Mesodermal cell (in vitro differentiated cells): Measurements from ENCODE around the gene YIF1A.

Source experiments
- H3K27ac ChIP-seq: 2 replicates; pipeline ENCODE4 v1.7.0; 2013; ENCODE audit warnings: mild to moderate bottlenecking, low read depth, low read length, moderate library complexity; ENCODE audit not compliant: severe bottlenecking
- H3K36me3 ChIP-seq: 2 replicates; pipeline ENCODE4 v1.7.1; 2013; ENCODE audit warnings: mild to moderate bottlenecking, low read length, moderate library complexity; ENCODE audit not compliant: control insufficient read depth, insufficient read depth
- H3K4me1 ChIP-seq: one replicate; pipeline ENCODE4 v1.7.1; 2013; ENCODE audit warnings: mild to moderate bottlenecking, low read length; ENCODE audit not compliant: insufficient read depth, control insufficient read depth, poor library complexity, severe bottlenecking
- H3K4me3 ChIP-seq: 2 replicates; pipeline ENCODE4 v1.7.0; 2013; ENCODE audit warnings: low read length, control low read depth, mild to moderate bottlenecking; ENCODE audit not compliant: insufficient read depth, poor library complexity, severe bottlenecking; ENCODE audit errors: extremely low read depth
- H3K9me3 ChIP-seq: 2 replicates; pipeline ENCODE4 v1.7.1; 2013; ENCODE audit warnings: mild to moderate bottlenecking, low read length, moderate library complexity; ENCODE audit not compliant: control insufficient read depth
- WGBS, 2 experiments: methylation state at CpG; one replicate each; pipeline ENCODE4 v1.1.5; 2013; ENCODE audit warnings: missing lambda C conversion rate in 2 of 2; ENCODE audit not compliant: insufficient coverage in 2 of 2; 5-methylcytosine and 5-hydroxymethylcytosine counted together

The YIF1A gene

DNA sequence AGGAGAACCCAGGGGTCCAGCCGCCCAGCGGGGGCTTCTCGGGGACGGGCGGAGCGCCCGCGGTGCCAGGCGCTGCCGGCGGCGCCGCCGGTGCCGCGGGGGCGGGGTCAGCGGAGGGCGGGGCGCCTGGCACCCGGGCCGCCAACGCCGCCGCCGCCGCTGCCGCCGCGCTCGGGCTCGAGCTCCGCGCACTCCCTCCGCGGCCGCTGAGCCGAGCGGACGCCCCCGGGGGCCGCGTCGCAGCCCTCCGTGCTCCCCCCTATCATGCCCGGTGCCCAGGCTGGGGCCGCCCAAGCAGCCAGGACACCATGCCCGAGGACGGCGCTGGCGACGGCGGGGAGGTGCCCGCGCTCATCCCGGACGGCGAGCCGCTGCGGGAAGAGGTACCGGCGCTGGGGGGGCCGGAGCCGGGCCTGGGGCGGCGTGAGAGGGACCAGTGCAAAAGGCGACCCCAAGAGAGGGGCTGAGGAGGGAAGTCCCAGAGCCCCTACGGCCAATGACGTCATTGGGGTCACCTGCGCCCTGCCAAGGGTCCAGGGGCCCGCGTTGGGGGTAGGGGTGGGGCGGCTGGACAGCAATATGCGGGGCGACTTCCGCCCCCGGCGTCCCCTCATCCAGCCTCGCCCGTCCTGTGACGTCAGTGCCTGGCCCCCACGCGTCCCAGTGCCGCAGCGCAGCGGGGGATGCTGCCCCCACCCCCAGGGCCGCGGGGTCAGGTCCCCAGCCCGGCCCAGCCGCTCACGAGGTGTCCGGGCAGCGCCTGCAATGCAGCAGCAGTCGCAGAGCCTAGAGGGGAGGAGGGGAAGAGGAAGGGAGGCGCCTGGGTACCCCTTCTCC is 3.0 kb upstream of the YIF1A start, which contains the start of gene TMEM151A:
TMEM151A (plus strand) TSS at position 189 of the 837 bp plus-strand sequence; CDS start at position 309, 120 bp downstream.
- H3K27ac ChIP-seq, result no peak within 1 kb of the TSS
- peak within 1 kb of the TSS; percentile 18 for H3K4me3 ChIP-seq
- 2 to 3% methylated on average over 56 to 79 of the region's 95 CpGs for WGBS, 2 experiments
- H3K36me3 ChIP-seq, result peaks cover 1% of the 10 kb centered on the region
- peaks cover 13% of the 10 kb centered on the region for H3K4me1 ChIP-seq
- H3K9me3 ChIP-seq, result no peaks in the 10 kb centered on the region

DNA sequence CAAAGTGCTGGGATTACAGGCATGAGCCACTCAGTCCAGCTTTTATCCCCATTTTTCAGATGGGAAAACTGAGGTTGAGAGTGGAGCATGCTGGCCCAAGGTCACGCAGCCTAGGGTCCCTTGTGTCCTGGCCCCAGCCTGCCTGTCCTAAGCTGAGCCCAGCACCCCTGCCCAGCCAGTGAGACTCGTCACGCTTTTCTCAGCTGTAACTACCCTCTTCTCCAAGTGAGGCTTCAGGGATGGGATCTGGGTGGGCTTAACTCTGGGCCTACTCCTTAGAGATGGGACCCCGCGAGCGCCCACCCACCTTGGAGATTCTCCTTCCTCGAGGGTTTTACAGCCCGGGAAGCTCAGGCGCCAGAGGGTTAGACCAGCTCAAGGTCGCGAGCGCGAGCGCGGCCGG is 2.4 kb upstream of the YIF1A start:
- peaks cover 5% of the 10 kb centered on the region for H3K36me3 ChIP-seq
- peak overlapping the region; percentile 18 for H3K4me3 ChIP-seq
- no peaks in the 10 kb centered on the region for H3K9me3 ChIP-seq
- peaks cover 13% of the 10 kb centered on the region for H3K4me1 ChIP-seq
- 3 to 25% methylated on average over 7 to 15 of the region's 16 CpGs for WGBS, 2 experiments
- no peak overlapping the region for H3K27ac ChIP-seq

DNA sequence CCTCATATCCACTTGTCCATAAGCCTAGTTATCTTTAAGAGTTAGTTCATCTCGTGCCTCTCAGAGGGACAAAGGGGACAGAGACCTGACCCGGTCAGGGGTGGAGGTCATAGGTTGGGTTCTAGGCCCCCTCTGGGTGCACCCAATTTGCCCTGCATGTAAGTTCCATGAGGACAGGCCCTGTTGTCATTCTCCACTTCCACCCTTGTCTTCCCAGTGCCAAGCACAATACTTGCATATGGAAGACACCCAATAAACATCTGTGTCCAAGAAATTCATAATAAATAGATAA is 1.3 kb upstream of the YIF1A start:
- Histone ChIP-seq H3K4me3 (no peak overlapping the region), H3K4me1 (peaks cover 13% of the 10 kb centered on the region), H3K9me3 (no peaks in the 10 kb centered on the region), H3K27ac (no peak overlapping the region), H3K36me3 (peaks cover 9% of the 10 kb centered on the region)
- 76 to 100% methylated on average over 2 of the region's 2 CpGs for WGBS, 2 experiments

DNA sequence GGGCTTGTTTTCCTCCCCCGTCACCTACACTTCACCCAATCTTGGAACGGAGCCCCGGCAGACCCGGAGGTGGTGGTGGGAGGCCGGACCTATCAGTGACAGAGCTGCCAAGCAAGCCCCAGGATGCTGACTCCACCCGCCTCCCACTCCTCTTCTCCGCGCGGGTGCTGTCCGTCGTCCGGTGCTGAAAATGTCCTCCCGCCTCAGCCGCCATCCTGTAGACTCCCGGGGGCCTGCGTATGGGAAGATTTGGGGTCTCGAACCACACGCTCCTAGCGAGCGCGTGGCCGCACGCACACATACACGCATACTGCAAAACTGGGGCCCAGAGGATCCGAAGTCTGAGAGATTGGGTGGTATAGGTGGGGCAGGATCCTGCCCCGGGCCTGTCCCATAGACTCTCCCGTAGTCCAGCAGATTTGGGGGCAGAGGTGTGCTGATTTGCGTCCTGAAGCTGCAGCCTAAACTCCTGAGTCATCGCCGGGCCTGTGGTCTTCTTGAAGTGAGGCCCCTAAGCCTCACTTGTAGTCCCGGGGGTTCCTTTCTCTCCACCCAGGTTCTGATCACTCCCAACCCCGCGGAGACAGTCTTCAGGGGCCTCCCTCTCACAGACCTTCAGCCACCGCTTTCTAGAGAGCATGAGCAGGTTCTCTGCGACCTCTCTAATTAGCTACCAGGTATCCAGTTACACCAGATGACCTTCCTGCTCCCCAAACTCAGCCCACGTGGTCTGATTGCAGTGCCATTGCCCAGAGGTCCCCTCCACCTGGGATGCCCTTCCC is 796 bp upstream of the YIF1A start:
- Histone ChIP-seq H3K4me3 (peak overlapping the region; percentile 86), H3K27ac (peak overlapping the region; percentile 99), H3K4me1 (peaks cover 13% of the 10 kb centered on the region), H3K9me3 (no peaks in the 10 kb centered on the region), H3K36me3 (peaks cover 15% of the 10 kb centered on the region)
- 16 to 25% methylated on average over 16 to 27 of the region's 36 CpGs for WGBS, 2 experiments

DNA sequence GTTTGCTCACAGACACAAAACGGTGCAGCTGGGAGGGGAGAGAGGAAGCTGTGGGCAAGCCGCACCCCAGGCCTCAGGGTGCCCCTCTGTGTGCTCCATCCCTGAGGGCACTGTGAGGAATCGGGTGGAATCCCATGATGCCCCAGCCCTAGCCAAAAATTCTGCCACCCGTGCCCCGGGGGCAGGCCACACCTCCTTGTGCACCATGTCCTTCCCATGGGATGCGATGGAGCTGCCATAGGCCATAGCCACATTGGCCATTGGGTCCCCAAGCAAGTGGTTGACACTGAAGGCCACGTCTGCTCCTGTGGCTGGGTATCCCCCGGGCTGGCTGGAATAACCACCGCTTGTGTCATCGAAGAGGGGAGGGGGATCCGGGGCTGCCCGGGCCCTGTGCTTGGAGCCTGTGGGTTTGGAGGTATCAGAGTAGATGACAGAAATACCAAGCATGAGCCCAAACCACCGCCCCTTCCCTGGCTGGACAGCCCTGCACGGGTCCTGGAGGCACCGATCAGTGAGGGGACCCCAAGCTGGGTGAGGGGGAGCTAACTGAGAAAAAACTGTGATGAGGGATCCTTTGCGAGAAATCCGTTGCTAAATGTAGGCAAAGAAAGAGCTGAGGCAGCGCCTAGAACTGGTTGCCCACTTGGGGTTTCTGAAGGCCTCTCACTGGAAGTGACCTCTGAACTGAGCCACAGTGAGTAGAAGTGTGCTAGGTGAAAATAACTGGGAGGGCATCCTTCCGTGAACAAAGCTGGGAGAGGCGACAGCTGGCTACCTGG is 863 bp downstream of the YIF1A start:
- peak overlapping the region; percentile 86 for H3K4me3 ChIP-seq
- WGBS, 2 experiments, result 56 to 58% methylated on average over 14 to 15 of the region's 20 CpGs
- no peaks in the 10 kb centered on the region for H3K9me3 ChIP-seq
- peaks cover 13% of the 10 kb centered on the region for H3K4me1 ChIP-seq
- H3K36me3 ChIP-seq, result peaks cover 26% of the 10 kb centered on the region
- peak overlapping the region; percentile 99 for H3K27ac ChIP-seq

DNA sequence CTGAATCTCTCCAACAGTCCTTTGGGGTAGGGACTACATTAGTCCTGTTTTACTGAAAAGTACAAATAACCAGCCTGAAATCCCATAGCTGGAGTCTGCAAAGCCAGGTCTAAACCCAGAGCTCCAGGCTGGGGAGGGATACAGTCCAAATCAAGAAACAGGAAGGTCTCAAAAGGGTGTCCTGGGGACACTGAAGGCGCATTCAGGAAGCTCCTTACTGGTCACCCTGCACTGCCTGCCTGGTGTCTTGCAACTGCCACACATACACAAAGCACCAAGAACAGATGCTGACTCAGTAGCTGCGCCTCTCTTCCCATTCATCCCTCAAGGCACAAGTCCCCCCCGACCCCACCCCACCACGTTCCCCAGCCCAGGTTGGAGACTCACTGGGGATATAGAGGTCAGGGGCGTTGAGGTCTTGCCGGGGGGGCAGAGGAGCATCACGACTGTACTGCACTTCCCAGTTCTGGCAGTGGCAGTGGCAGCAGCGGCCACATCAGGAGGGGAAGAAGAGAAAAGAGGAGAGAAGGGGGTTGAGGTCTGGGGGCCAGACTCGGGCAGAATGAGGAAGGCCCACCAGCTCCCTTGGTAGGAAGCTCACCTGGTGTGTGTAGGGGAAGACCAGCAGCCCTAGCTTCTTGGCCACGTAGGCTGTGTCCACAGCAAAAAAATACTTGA is 1.6 kb downstream of the YIF1A start:
- Histone ChIP-seq H3K27ac (no peak overlapping the region), H3K4me3 (peak overlapping the region; percentile 86), H3K9me3 (no peaks in the 10 kb centered on the region), H3K36me3 (peaks cover 30% of the 10 kb centered on the region), H3K4me1 (peaks cover 16% of the 10 kb centered on the region)
- WGBS, 2 experiments, result 92 to 95% methylated on average over 6 to 7 of the region's 10 CpGs

DNA sequence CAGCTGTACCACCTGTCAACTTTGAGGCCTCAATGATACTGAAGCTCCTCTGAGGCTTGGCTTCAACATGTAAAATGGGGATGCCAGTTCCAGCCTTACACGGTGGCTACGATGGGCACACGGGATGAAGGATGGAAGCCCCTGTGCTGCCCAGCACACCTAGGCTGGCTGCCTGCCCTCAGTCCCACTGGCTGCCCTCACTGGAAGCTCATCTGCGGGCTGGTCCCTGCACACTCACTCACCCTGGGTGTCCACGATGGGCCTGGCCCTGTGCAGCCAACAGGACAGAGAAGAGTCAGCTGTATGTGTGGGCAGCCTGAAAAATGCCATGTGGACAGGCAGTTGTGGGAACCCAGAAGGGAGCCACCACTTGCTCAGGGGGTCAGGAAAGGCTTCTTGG is 2.2 kb downstream of the YIF1A start:
- WGBS, 2 experiments, result 96 to 100% methylated on average over 4 of the region's 5 CpGs
- Histone ChIP-seq H3K4me1 (peaks cover 19% of the 10 kb centered on the region), H3K36me3 (peaks cover 30% of the 10 kb centered on the region), H3K9me3 (no peaks in the 10 kb centered on the region), H3K4me3 (no peak overlapping the region), H3K27ac (no peak overlapping the region)

DNA sequence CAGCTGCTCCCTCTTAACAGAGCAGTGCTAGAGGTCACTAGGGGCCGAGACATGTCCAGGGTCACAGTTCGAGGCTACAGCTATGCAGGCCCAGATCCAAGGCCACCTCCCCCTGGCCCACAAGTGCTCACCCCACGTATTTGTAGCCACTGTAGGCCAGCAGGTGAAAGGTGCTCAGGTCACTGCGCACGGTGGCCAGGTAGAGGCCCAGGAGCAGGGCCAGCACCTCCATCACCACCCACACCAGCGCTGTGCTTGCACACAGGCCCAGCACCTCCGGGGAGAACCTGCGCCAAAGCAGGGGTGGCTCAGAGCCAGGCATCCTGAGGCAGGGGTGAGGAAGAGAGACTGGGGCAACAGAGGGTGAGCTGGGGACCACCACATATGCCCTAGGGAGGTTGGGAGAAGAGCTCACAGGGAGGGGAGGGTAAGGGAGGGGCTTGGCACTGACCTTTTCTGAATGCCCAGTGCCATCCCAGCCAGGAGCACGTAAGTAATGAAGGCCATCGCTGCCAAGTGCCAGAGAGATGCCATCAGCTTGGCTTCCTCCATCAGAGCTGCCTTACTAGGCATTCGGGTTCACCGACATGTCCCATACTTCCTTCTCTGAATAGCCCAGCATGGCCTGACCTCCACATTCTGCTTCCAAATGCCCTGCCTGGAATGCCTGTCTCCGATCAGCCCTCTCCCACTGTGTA is 3.5 kb downstream of the YIF1A start:
- Histone ChIP-seq H3K4me3 (no peak overlapping the region), H3K4me1 (peaks cover 32% of the 10 kb centered on the region), H3K27ac (no peak overlapping the region), H3K36me3 (peaks cover 30% of the 10 kb centered on the region), H3K9me3 (no peaks in the 10 kb centered on the region)
- WGBS, 2 experiments, result 93 to 94% methylated on average over 10 to 11 of the region's 13 CpGs

DNA sequence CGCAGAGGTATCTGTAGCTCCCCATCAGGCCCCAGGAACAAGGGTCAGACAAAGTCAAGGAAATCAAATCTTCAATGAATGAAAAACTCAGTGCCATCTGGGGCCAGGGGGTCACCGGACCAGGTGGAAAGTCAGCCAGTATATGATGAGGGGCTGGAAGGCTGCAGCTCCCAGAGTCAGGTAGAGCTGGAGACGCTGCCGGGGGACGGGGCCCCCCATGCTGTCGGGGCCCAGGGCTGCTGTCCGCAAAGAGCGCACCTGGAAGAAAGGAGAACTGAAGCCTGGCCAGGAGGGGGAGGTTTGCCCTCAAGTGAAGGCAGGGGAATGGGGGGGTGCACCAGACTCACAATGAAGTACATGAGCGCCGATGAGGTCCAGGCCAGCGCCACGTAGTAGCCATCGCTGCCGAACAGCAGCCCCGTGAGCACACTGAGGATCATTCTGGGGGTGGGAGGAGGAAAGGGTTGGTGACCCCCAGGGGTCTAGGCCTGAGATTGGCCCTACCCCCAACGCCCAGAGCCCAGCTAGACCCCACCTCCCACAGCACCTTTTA is 4.3 kb downstream of the YIF1A start:
- Histone ChIP-seq H3K4me1 (peaks cover 37% of the 10 kb centered on the region), H3K36me3 (peaks cover 30% of the 10 kb centered on the region), H3K27ac (no peak overlapping the region), H3K9me3 (no peaks in the 10 kb centered on the region), H3K4me3 (no peak overlapping the region)
- WGBS, 2 experiments, result 97 to 98% methylated on average over 8 to 9 of the region's 16 CpGs
